Activated T-cell treated with anti-CD3 and anti-CD28 coated beads for 48 hours (primary cell): Measurements from ENCODE around the gene SLIRP.
"Not testable (repeated sequence)": the region's sequence is repeated elsewhere in the genome, so short reads cannot be mapped to it uniquely, and the experiment has no call there.

Source experiments
- DNase-seq: peaks from one replicate; pipeline ENCODE4 v3.0.0-alpha.2; 2020; ENCODE audit warnings: low read depth

Gene SLIRP

GRCh38 chr14:77746064-77746702, 38.3 kb downstream of the SLIRP start:
- DNase-seq = no peak

GRCh38 chr14:77747425-77747824, 39.5 kb downstream of the SLIRP start:
- not testable (repeated sequence) for DNase-seq

- DNase-seq = no peak
Measured at GRCh38 chr14:77752266-77752665, 44.4 kb downstream of the SLIRP start.

- no peak for DNase-seq
Measured at GRCh38 chr14:77752799-77753516, 45.1 kb downstream of the SLIRP start.

- peak; percentile 86 for DNase-seq
Measured at GRCh38 chr14:77760381-77761204, 52.7 kb downstream of the SLIRP start, which contains the start of gene SNW1. TSS of gene SNW1 (minus strand) at chr14:77761156. CDS start at chr14:77761127, 29 bp downstream.

- no peak for DNase-seq
Measured at GRCh38 chr14:77761205-77761931, 53.5 kb downstream of the SLIRP start.

- DNase-seq = no peak
Measured at GRCh38 chr14:77763316-77763715, 55.4 kb downstream of the SLIRP start.

- DNase-seq = no peak
Measured at GRCh38 chr14:77763978-77764377, 56.1 kb downstream of the SLIRP start.
